OCI-LY7 (cell line): ENCODE data around the gene SLC43A1.

Experiments
- EZH2phosphoT487 ChIP-seq: fragments of 200-600 bp; sonication (generic); IDR thresholded peaks from 2 replicates; pipeline ENCODE4 v1.6.1; 2018; ENCODE audit warnings: low read depth, borderline replicate concordance, mild to moderate bottlenecking, mixed run types, antibody characterized with exemption, low read length, moderate library complexity, mixed read lengths
- TF ChIP-seq, protein P1 (sequence below): fragments of 200-600 bp; sonication (generic); conservative IDR thresholded peaks from 2 replicates; pipeline ENCODE4 v1.5.1; 2014; ENCODE audit warnings: mild to moderate bottlenecking, antibody characterized with exemption, low read length, moderate library complexity, mixed read lengths

DNA sequence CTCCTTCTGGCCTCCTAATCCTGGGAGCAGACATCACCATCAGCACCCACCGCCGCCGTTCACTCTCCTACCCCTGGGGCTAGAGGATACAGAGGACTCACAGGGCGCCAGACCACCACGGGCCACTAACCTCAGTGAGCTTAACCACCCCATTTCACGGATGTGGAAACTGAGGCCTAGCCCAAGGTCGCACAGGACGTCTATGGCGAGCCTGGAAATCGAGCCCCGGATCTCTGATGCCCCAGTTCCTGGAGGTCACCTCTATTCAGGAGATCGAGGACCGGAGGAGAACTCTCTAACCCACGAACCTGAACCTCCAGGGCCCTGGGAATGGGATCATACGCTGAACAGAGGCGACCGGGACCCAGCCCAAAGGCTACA is 14.7 kb upstream of the SLC43A1 start:
- TF ChIP-seq, protein P1, sequence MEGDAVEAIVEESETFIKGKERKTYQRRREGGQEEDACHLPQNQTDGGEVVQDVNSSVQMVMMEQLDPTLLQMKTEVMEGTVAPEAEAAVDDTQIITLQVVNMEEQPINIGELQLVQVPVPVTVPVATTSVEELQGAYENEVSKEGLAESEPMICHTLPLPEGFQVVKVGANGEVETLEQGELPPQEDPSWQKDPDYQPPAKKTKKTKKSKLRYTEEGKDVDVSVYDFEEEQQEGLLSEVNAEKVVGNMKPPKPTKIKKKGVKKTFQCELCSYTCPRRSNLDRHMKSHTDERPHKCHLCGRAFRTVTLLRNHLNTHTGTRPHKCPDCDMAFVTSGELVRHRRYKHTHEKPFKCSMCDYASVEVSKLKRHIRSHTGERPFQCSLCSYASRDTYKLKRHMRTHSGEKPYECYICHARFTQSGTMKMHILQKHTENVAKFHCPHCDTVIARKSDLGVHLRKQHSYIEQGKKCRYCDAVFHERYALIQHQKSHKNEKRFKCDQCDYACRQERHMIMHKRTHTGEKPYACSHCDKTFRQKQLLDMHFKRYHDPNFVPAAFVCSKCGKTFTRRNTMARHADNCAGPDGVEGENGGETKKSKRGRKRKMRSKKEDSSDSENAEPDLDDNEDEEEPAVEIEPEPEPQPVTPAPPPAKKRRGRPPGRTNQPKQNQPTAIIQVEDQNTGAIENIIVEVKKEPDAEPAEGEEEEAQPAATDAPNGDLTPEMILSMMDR: no peak
- TF ChIP-seq EZH2phosphoT487: no peak
